ENCODE results near the gene DGKQ. TPM values are rescaled to one million over a fixed set of nuclear protein-coding genes. Genes with fewer than 3 reads are reported as not detected.

The DGKQ gene
- total RNA-seq, 1 donor from 2014 or later: 17.0 TPM

GRCh38 chr4:961351-962230 is 11.8 kb downstream of the DGKQ start:
- DNase-seq (ENCODE audit: low spot score): no peak

DNA sequence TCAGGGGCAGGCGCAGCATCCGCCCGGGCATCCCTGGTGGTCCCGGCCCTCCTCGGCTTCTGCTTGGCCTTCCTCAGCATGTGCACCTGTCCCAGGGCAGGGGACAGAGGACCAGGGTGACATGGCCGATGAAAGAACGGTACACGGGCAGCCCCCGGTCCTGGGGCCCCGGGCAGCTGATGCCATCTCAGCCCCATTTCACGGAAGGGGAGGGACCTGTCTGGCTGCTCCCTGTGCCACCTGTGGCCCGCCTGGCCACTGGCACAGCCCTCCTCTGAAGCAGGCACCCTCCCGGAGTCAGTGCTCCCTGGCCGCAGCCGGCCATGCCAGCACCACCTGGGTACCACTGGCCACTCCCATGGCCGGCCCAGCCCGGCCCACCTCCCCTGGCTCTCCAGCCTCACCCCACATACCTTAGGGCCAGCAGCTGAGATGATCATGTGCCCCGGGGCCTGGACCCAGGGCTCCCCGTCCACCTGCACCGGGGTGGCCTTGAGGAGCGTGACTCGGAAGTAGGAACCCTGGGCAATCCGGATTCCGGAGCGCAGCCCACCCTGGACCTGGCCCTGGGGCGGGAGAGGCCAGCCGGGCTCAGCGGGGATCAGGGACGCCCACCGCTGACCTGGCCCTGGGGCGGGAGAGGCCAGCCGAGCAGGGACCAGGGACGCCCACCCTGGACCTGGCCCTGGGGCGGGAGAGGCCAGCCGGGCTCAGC is 12.6 kb downstream of the DGKQ start:
- DNase-seq (ENCODE audit: low spot score): no peak

DNA sequence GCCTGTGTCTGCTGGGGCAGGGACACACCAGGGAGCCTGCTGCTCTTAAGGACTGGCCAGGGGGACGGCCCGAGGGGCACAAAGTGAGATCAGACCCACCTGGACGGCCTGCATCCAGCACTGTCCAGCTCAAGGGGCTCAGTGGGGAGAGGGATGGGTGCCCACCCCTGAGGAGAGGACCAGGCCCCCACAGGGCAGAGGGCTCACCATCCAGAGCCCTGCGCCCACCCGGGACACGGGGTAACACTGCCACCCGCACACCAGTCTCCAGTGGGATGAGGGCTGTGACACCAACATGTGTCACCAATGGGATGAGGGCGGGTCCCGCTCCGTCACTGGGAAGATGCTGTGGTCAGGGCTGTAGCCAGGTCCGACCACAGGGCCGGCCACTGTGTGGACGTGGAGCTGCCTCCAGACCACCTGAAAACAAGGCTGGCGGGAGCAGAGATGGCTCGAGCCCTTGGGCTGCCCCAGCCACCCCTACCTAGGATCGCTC is 13.2 kb downstream of the DGKQ start:
- DNase-seq (ENCODE audit: low spot score): no peak

- DNase-seq (ENCODE audit: low spot score): no peak
Measured at GRCh38 chr4:959338-960139, 13.8 kb downstream of the DGKQ start.

DNA sequence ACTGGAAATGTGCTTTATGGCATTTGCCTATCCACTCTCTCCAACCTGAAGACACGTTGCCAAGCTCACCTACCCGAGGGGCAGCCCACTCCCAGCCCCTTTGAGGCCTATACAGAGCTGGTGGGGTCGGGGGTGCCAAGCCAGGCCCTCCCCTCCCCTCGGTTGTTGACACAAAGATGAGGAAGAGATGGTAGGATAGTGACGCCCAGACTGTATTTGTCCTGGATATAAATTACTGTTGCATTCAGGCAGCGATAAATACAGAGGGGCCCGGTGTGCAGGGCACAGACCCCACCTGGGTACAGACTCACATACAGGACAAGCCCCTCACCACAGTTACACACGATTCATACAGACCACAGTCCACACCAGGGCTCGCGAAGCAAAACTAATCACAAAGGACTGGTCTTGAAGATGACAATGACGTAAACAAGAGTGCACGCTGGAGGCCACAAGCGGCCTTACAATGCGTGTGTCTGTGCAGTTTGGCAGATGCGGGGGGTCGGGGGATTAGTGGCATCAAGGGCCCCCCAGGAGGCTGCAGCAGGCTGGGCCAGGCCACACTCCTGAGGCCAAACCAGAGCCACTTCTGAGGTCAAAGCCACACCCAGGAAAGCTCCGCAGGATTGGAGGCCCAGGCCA is 14.6 kb downstream of the DGKQ start:
- DNase-seq (ENCODE audit: low spot score): no peak

- DNase-seq (ENCODE audit: low spot score): no peak
Measured at GRCh38 chr4:958314-958665, 15.1 kb downstream of the DGKQ start.

- DNase-seq (ENCODE audit: low spot score): no peak
Measured at GRCh38 chr4:957581-958313, 15.6 kb downstream of the DGKQ start.

- no peak for DNase-seq (ENCODE audit: low spot score)
Measured at GRCh38 chr4:957231-957580, 16.2 kb downstream of the DGKQ start.

- DNase-seq (ENCODE audit: low spot score): no peak
Measured at GRCh38 chr4:956531-957230, 16.7 kb downstream of the DGKQ start.

DNA sequence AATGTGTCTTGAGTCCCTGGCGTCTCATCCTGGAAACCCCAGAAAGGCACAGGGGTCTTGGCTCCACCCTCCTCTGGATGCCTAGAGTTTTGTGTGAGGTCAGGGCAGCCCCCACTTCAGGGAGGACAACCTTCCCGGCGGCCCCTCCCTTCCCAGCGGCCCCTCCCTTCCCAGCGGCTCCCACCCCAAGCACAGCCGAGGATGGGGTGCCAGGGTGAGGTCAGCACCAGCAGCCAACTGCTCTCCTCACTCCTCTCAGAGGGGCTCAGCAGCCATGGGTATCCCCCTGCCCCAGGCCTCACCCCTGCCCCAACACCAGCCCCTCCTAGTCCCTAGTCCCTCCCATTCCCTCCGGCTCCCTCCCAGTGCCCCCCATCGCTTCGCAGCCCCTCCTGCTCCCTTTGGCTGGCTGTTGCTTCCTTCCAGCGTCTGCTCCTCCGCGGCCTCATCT is 17.4 kb downstream of the DGKQ start:
- no peak for DNase-seq (ENCODE audit: low spot score)

DNA sequence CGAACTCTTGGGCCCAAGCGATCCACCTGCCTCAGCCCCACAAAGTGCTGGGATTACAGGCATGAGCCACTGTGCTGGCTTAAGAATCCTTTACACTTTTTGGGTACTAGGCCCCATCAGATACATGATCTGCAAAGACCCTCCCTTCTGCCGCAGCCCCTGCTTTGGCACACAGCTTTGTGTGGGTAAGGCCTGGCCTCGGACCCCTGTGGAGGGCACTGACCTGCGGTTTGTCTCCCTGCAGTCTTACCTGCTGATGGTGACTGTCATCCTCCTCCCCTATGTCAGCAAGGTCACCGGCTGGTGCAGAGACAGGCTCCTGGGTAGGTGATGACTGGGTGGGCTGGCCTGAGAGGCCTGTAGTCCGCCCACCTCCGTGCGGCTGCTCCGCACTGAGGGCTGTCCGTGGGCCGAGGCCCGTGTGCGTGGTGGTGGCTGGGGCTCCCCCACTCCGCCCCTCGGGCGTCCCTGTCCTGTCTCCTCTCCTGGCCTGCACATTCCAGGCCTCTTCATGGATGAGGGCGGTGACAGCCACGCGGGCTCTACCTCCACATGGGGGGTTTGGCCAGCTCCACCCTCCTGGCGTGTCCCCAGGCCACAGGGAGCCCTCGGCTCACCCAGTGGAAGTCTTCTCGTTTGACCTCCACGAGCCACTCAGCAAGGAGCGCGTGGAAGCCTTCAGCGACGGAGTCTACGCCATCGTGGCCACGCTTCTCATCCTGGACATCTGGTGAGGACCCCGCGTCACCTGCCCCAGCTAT is 18.0 kb downstream of the DGKQ start:
- no peak for DNase-seq (ENCODE audit: low spot score)

DNA sequence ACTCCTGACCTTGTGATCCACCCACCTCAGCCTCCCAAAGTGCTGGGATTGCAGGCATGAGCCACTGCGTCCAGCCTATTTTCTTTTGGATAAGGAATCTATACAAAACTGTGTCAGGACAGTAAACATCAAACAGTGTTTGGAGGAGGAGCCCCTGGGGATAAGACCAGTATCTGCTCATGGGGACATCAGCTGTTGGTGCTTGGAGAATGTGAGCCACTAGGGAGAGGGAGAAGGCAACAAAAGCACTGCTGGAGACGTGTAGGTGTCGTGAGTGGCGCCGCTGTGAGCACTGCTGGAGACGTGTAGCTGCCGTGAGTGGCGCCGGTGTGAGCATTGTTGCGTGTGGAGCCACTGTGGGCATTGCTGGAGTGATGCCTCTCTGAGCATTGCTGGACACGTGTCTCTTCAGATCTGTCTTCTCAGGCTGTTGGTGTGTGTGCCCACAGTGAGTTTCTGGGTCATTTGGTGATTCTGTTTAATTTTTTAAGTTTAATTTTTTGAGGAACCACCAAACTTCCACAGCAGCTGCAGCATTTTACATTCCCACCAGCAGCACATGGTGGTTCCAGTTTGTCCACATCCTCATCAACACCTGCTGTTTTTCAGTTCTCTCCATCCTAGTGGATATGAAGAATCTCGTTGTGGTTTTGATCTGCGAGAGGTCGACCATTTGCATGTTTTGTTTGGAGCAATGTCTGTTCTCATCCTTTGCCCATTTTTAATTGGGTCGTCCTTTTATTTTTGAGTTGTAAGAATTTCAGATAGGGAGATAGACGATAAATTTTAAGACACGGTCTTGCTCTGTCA is 19.0 kb downstream of the DGKQ start:
- no peak for DNase-seq (ENCODE audit: low spot score)

GRCh38 chr4:953574-953915 is 19.8 kb downstream of the DGKQ start:
- no peak for DNase-seq (ENCODE audit: low spot score)

GRCh38 chr4:952881-953573 is 20.3 kb downstream of the DGKQ start:
- no peak for DNase-seq (ENCODE audit: low spot score)

DNA sequence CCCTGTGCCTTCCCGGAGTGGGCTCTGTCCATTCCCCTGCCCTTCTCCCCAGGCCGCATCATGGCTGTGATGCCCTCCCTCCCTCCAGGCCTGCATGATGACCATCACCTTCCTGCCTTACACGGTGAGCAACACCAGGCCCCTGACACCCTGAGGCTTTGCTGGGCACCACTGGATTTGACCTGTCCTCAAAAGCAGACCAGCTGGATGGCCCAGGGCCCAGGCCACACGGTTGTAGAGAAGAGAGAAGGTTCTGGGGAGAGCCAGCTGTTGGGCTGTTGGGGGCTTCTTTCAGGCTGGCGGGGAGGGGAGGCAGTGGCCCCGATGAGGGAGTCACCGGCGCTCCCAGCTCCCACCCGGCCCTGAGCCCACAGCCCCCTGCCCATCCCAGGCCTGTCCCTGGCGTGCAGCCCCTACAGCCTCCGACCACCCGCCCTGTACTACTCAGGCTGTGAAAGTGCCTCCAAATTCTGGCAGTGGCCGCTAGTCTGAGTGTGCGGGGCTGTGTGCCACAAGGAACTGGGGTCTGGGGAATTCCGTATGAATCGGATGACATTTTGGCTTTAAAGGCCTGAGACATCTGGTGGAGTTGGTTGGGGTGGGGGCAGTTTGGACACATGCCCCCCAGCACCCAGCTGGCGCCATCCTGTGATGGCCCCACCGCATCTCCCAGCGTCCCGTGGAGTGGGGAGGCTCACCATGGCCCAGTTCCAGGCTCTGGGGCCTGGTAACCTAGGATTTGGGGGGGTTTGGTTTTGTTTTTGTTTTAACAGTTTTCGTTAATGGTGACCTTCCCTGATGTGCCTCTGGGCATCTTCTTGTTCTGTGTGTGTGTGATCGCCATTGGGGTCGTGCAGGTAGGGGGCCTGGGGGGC is 21.5 kb downstream of the DGKQ start:
- no peak for DNase-seq (ENCODE audit: low spot score)

DNA sequence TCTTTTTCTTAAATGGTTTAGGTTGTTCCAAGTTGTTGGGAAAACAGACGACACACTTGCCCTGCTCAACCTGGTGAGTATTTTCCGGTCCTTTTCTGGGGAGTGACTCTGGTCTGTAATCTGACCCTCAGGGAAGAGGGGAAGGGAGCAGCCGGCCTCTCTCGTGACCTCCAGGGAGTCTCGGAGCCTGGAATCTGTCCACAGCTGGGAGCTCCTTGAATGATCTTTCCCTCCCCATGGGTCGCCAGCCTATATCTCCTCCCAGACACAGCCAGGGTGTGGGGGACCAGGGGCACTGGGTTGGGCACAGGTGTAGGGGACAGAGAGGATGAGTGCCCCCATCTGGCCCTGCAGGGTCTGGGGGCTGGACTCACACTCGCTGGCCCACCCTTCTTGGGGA is 22.2 kb downstream of the DGKQ start:
- no peak for DNase-seq (ENCODE audit: low spot score)
